ENCODE data around the gene TENM3.

TENM3 gene

DNA sequence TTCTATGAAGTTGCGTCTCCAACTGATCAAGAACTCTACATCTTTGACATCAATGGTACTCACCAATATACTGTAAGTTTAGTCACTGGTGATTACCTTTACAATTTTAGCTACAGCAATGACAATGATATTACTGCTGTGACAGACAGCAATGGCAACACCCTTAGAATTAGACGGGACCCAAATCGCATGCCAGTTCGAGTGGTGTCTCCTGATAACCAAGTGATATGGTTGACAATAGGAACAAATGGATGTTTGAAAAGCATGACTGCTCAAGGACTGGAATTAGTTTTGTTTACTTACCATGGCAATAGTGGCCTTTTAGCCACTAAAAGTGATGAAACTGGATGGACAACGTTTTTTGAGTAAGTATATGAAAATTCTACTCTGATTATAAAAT is 511.7 kb downstream of the TENM3 start:
- no peak for DNase-seq (ENCODE audit: low read depth)
- TF ChIP-seq, protein P1, sequence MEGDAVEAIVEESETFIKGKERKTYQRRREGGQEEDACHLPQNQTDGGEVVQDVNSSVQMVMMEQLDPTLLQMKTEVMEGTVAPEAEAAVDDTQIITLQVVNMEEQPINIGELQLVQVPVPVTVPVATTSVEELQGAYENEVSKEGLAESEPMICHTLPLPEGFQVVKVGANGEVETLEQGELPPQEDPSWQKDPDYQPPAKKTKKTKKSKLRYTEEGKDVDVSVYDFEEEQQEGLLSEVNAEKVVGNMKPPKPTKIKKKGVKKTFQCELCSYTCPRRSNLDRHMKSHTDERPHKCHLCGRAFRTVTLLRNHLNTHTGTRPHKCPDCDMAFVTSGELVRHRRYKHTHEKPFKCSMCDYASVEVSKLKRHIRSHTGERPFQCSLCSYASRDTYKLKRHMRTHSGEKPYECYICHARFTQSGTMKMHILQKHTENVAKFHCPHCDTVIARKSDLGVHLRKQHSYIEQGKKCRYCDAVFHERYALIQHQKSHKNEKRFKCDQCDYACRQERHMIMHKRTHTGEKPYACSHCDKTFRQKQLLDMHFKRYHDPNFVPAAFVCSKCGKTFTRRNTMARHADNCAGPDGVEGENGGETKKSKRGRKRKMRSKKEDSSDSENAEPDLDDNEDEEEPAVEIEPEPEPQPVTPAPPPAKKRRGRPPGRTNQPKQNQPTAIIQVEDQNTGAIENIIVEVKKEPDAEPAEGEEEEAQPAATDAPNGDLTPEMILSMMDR (conservative IDR thresholded peaks at IDR 0.05; ENCODE audit: control insufficient read depth, insufficient read depth, low read depth, low read length): no peak
- H3K4me3 ChIP-seq (ENCODE audit: control insufficient read depth, low read depth, low read length): no peak overlapping the region

DNA sequence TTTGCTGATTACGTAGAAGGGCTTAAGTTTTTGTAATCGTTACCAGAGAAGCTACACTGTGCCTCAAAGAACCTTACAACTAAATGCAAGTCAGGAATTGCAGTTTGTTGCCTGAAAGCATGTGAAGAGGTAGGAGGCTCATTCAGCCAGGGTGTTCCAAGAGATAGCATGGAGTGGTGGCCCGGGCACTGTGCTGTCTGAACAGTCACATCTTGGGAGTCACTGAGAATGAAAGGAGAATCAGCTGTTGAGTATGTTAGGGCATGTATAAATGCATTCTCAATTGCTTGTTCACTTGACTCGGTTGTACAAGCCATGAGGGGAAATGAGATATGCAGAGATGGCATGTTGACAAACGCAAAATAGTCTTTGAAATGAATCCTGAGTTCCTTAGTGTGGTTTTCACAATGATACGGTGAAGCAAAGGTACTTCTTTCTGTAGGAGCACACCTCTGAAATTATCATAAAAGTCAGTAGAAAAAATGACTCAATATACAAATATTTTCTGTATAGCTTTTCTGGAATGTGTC is 513.0 kb downstream of the TENM3 start:
- TF ChIP-seq, protein P1 (conservative IDR thresholded peaks at IDR 0.05; ENCODE audit: control insufficient read depth, insufficient read depth, low read depth, low read length): no peak
- H3K4me3 ChIP-seq (ENCODE audit: control insufficient read depth, low read depth, low read length): no peak overlapping the region
- DNase-seq (ENCODE audit: low read depth): no peak

DNA sequence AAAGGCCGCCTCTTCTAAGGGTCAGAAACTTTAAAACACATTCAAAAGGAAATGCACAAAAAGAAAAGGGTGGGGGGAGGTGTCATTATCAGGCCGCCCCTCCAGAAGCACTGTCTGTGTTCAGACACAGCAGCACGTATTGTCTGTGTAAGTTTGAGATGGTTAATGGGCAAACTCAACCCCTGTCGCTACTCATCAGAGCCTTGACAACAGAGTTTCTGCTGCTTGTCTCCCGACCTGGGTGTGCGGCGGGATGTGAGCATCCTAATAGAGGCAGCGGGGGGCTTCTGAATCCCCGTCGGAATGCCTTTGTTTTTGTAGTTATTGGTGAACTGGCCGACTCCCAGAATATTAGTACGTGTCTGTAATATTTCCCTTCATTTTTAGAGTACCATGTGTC is 515.1 kb downstream of the TENM3 start:
- DNase-seq (ENCODE audit: low read depth): no peak
- TF ChIP-seq, protein P1 (conservative IDR thresholded peaks at IDR 0.05; ENCODE audit: control insufficient read depth, insufficient read depth, low read depth, low read length): no peak

DNA sequence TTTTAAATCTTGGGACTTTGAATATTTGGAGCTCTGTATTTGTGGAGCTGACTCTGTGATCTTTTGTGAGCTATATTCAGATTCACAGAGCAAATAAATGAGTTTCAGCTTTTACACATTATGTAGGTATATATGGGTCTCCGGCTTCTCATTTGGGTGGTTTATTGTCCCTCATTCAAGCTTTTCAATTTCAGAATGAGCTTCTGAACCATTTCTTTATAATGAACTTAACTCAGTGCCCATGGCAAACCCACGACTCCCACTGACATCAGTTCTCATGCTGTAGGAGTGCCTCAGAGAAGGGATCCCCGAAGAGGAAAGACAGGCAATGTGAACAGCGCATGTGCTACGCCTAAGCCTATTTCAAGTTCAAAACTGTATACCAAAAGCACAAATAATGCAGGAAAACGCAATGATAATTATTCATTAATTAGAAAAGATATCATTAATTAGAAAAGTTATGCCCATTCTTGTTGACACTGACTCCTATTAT is 517.4 kb downstream of the TENM3 start:
- TF ChIP-seq, protein P1 (conservative IDR thresholded peaks at IDR 0.05; ENCODE audit: control insufficient read depth, insufficient read depth, low read depth, low read length): no peak

More for the DNA sequence above, 515.1 kb downstream of the TENM3 start:
- no peak overlapping the region for H3K4me3 ChIP-seq (ENCODE audit: control insufficient read depth, low read depth, low read length)

DNA sequence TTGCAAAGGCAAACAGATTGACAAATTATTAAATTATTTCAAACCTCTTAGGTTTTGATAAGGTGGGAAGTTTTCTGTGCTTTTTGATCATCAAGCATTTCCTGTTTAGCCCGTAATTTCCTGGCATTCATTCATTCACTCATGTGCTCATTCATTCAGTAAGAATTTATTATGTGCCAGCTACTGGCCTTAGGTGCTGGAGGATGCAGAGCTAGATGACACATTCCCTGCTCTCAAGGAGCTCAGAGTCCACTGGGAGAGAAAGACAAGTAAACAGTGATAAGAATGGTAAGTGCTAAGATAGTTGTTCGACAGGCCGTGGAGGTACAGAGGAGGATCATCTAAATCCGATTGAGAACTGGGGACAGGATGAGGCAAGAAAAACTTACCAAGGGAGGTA is 520.9 kb downstream of the TENM3 start:
- no peak for DNase-seq (ENCODE audit: low read depth)
- H3K4me3 ChIP-seq (ENCODE audit: control insufficient read depth, low read depth, low read length): no peak overlapping the region
- TF ChIP-seq, protein P1 (conservative IDR thresholded peaks at IDR 0.05; ENCODE audit: control insufficient read depth, insufficient read depth, low read depth, low read length): no peak

More for the DNA sequence above, 517.4 kb downstream of the TENM3 start:
- no peak overlapping the region for H3K4me3 ChIP-seq (ENCODE audit: control insufficient read depth, low read depth, low read length)
- no peak for DNase-seq (ENCODE audit: low read depth)

DNA sequence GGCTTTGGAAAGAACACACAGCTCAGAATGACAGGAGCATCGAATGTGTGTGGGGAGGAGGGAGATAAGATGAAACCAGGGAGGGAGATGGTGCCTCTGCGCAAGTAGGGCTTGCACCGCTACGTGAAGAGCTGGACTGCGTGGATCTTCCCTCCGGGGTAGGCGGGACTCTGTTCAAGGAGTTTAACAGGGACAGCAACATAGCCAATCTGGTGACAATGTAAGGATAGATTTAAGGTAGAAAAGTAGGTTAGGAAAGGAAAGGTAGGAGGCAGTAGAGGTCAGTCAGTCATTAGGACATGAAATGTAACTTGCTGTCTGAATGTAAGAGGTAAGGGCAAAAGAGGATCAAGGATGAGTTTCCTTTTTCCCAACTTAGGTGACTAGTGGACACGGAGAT is 521.4 kb downstream of the TENM3 start:
- TF ChIP-seq, protein P1 (conservative IDR thresholded peaks at IDR 0.05; ENCODE audit: control insufficient read depth, insufficient read depth, low read depth, low read length): no peak
- no peak for DNase-seq (ENCODE audit: low read depth)

More for the DNA sequence above, 521.4 kb downstream of the TENM3 start:
- H3K4me3 ChIP-seq (ENCODE audit: control insufficient read depth, low read depth, low read length): no peak overlapping the region

All from fibroblast of mammary gland (primary cell).